COLO668 (cell line): ENCODE data around the gene MYL2.
A peak's percentile ranks its signal among the peaks of the same experiment; 100 is the strongest.
"Not testable (repeated sequence)": the region's sequence is repeated elsewhere in the genome, so short reads cannot be mapped to it uniquely, and the experiment has no call there.

ENCODE experiments used
- DNase-seq: peaks from one replicate; lab custom pipeline; 2025; ENCODE audit not compliant: unreplicated experiment; lab: John Stamatoyannopoulos, UW

Gene MYL2

GRCh38 chr12:110920324-110920910 is at the start of gene MYL2:
TSS of gene MYL2 (minus strand) at chr12:110920579. CDS start at chr12:110920529, 50 bp downstream.
- no peak for DNase-seq

GRCh38 chr12:110966081-110966760 is 45.8 kb upstream of the MYL2 start:
- DNase-seq: no peak

GRCh38 chr12:110965574-110965973 is 45.2 kb upstream of the MYL2 start:
- no peak for DNase-seq

GRCh38 chr12:110960795-110961194 is 40.4 kb upstream of the MYL2 start:
- no peak for DNase-seq

GRCh38 chr12:110957652-110958051 is 37.3 kb upstream of the MYL2 start:
- no peak for DNase-seq

GRCh38 chr12:110957159-110957558 is 36.8 kb upstream of the MYL2 start:
- no peak for DNase-seq

- not testable (repeated sequence) for DNase-seq
Observed at GRCh38 chr12:110950867-110951266, 30.5 kb upstream of the MYL2 start.

GRCh38 chr12:110950466-110950865 is 30.1 kb upstream of the MYL2 start:
- DNase-seq: not testable (repeated sequence)

- no peak for DNase-seq
Observed at GRCh38 chr12:110948041-110948440, 27.7 kb upstream of the MYL2 start.

- no peak for DNase-seq
Observed at GRCh38 chr12:110943373-110943772, 23.0 kb upstream of the MYL2 start.

- no peak for DNase-seq
Observed at GRCh38 chr12:110941391-110941790, 21.0 kb upstream of the MYL2 start.

- no peak for DNase-seq
Observed at GRCh38 chr12:110940933-110941332, 20.6 kb upstream of the MYL2 start.

GRCh38 chr12:110940296-110940695 is 19.9 kb upstream of the MYL2 start:
- no peak for DNase-seq

- DNase-seq: peak; percentile 47
Observed at GRCh38 chr12:110937104-110937641, 16.8 kb upstream of the MYL2 start.

GRCh38 chr12:110936367-110937103 is 16.2 kb upstream of the MYL2 start:
- no peak for DNase-seq

- DNase-seq: no peak
Observed at GRCh38 chr12:110935588-110935987, 15.2 kb upstream of the MYL2 start.

GRCh38 chr12:110934093-110934852 is 13.9 kb upstream of the MYL2 start:
- no peak for DNase-seq

GRCh38 chr12:110933326-110933974 is 13.1 kb upstream of the MYL2 start:
- DNase-seq: no peak

GRCh38 chr12:110932046-110932445 is 11.7 kb upstream of the MYL2 start:
- no peak for DNase-seq

- DNase-seq: no peak
Observed at GRCh38 chr12:110931315-110931728, 10.9 kb upstream of the MYL2 start.
